ENCODE data around the gene ANKRD35.
"Not testable (repeated sequence)": the region's sequence is repeated elsewhere in the genome, so short reads cannot be mapped to it uniquely, and the experiment has no call there.

The ANKRD35 gene

GRCh38 chr1:145845144-145845513 lies 40.5 kb downstream of the ANKRD35 start:
- peaks cover 42% of the 10 kb centered on the region for H3K36me3 Mint-ChIP-seq (ENCODE audit: low read depth)
- no peaks in the 10 kb centered on the region for H3K9me3 Mint-ChIP-seq
- peaks cover 5% of the 10 kb centered on the region for H3K4me1 Mint-ChIP-seq
- TF ChIP-seq CTCF (IDR thresholded peaks at IDR 0.05; ENCODE audit: unreplicated experiment in 3 of 3) = no peak
- no peaks in the 10 kb centered on the region for H3K27me3 Mint-ChIP-seq (ENCODE audit: low read depth)
- no peak overlapping the region for H3K4me3 Mint-ChIP-seq
- H3K27ac Mint-ChIP-seq = no peak overlapping the region

- Mint-ChIP-seq H3K36me3 (ENCODE audit: low read depth) (peaks cover 44% of the 10 kb centered on the region), H3K4me1 (peaks cover 5% of the 10 kb centered on the region), H3K4me3 (no peak overlapping the region), H3K27me3 (ENCODE audit: low read depth) (no peaks in the 10 kb centered on the region), H3K9me3 (no peaks in the 10 kb centered on the region), H3K27ac (no peak overlapping the region)
- TF ChIP-seq CTCF (IDR thresholded peaks at IDR 0.05; ENCODE audit: unreplicated experiment in 3 of 3) = no peak
These were observed 42.6 kb downstream of the ANKRD35 start for GRCh38 chr1:145843031-145843430.

GRCh38 chr1:145837656-145838055 lies 48.0 kb downstream of the ANKRD35 start:
- no peaks in the 10 kb centered on the region for H3K27me3 Mint-ChIP-seq (ENCODE audit: low read depth)
- no peak for TF ChIP-seq CTCF (IDR thresholded peaks at IDR 0.05; ENCODE audit: unreplicated experiment in 3 of 3)
- no peaks in the 10 kb centered on the region for H3K4me1 Mint-ChIP-seq
- H3K36me3 Mint-ChIP-seq (ENCODE audit: low read depth) = peaks cover 66% of the 10 kb centered on the region
- H3K27ac Mint-ChIP-seq = no peak overlapping the region
- H3K4me3 Mint-ChIP-seq = no peak overlapping the region
- no peaks in the 10 kb centered on the region for H3K9me3 Mint-ChIP-seq

GRCh38 chr1:145830810-145831209 lies 54.9 kb downstream of the ANKRD35 start:
- H3K4me3 Mint-ChIP-seq; H3K27me3 Mint-ChIP-seq (ENCODE audit: low read depth); H3K9me3 Mint-ChIP-seq; H3K27ac Mint-ChIP-seq; H3K4me1 Mint-ChIP-seq: not testable (repeated sequence)
- peaks cover 74% of the 10 kb centered on the region for H3K36me3 Mint-ChIP-seq (ENCODE audit: low read depth)

- peaks cover 18% of the 10 kb centered on the region for H3K4me1 Mint-ChIP-seq
- H3K27ac Mint-ChIP-seq = no peak overlapping the region
- H3K36me3 Mint-ChIP-seq (ENCODE audit: low read depth) = peaks cover 71% of the 10 kb centered on the region
- TF ChIP-seq CTCF (IDR thresholded peaks at IDR 0.05; ENCODE audit: unreplicated experiment in 3 of 3) = no peak
- no peaks in the 10 kb centered on the region for H3K9me3 Mint-ChIP-seq
- H3K4me3 Mint-ChIP-seq = no peak overlapping the region
- no peaks in the 10 kb centered on the region for H3K27me3 Mint-ChIP-seq (ENCODE audit: low read depth)
These were observed 57.2 kb downstream of the ANKRD35 start for GRCh38 chr1:145828367-145829026.

- no peaks in the 10 kb centered on the region for H3K27me3 Mint-ChIP-seq (ENCODE audit: low read depth)
- no peak overlapping the region for H3K27ac Mint-ChIP-seq
- TF ChIP-seq CTCF (IDR thresholded peaks at IDR 0.05; ENCODE audit: unreplicated experiment in 3 of 3) = no peak
- no peaks in the 10 kb centered on the region for H3K9me3 Mint-ChIP-seq
- H3K4me1 Mint-ChIP-seq = peaks cover 18% of the 10 kb centered on the region
- H3K4me3 Mint-ChIP-seq = no peak overlapping the region
- peaks cover 66% of the 10 kb centered on the region for H3K36me3 Mint-ChIP-seq (ENCODE audit: low read depth)
These were observed 57.7 kb downstream of the ANKRD35 start for GRCh38 chr1:145827966-145828365.
